GM18858 (cell line): ENCODE data around the gene DZANK1.
"Not testable (repeated sequence)": the region's sequence is repeated elsewhere in the genome, so short reads cannot be mapped to it uniquely, and the experiment has no call there.

Experiments used
- ATAC-seq: cut with Tn5 transposase; IDR thresholded peaks from one replicate; pipeline ENCODE4 v1.9.1; 2021; ENCODE audit not compliant: unreplicated experiment

Gene DZANK1

DNA sequence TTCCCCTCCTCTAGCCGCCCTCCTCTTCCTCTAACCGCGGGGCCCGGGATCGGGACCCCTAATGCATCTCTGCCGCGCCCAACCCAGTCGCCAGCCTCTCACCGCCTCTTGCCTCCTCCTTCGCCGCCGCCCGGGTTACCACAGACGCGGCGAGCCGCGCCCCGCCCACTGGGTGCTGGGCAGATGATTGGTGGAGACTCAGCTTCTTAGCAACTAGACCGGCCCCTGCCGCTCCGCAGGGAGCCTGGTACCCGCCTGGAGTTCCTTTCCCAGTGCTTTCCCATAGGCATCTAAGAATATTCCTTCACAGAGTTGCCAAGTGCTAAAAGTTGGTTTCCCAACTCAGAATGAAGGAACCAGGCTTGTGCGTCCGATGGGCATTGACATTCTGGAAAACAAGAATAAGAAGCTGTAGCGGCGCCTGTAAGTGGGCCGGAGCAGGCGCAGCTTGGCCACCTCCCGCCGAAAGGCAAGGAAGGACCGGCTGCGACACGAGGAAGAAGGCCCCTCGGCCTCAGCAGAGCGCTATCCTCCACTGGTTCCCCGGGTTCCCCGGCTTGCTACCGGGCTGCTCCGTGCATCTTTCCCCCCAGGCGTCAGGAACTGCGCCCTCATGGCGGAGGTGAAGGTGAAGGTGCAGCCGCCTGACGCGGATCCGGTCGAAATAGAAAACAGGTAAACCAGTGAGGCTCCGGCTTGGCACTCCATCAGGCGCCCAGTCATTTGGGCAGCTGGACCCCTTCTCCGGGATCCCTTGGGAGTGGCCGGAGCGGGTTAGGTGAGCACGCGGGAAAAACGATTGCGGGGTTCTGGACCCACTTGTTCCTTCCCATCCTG lies at the start of gene DZANK1, which contains the start of gene POLR3F:
TSS of gene DZANK1 (minus strand) at position 137 of the 837 bp plus-strand sequence. CDS start 1,672 bp downstream, outside the sequence.
TSS of gene POLR3F (plus strand) at position 497 of the 837 bp plus-strand sequence. CDS start at position 614, 117 bp downstream.
- peak; percentile 96 for ATAC-seq

DNA sequence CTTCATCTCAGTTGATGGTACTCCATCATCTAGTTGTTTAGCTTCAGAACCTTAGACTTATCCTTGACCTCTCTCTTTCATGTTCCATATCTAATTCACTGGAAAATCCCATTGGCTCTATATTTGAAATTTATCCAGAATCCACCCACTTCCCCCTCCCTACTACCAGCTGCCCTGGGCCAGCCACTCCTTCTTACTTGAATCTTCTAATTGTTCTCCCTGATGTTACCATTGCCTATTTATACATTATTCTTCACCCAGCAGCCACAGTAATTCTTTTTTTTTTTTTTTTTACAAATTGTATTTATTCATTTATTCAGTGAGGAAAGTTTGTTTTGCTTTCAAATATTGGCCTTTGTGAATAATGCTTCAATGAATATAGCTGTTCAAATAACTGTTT lies 49.1 kb upstream of the DZANK1 start:
- no peak for ATAC-seq

DNA sequence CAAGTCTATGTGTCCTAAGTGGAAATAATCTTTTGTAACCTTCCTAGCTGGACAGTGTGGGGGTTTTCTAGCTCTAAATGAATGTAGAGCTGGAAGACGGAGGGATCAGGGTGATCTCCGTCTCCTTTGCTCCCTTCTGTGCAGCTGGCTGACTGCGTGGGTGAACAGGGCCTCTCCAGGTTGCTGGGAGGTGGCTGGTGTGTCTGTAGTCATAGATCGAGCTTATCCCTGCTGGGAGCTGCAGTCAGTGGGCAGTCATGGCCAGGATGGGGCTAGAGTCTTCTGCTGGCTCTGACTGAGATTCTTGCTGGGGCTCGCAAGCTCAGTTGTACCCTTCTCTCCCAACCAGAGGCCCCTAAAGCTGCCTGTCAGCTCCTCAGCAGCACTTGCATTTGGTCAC lies 47.3 kb upstream of the DZANK1 start:
- ATAC-seq = no peak

DNA sequence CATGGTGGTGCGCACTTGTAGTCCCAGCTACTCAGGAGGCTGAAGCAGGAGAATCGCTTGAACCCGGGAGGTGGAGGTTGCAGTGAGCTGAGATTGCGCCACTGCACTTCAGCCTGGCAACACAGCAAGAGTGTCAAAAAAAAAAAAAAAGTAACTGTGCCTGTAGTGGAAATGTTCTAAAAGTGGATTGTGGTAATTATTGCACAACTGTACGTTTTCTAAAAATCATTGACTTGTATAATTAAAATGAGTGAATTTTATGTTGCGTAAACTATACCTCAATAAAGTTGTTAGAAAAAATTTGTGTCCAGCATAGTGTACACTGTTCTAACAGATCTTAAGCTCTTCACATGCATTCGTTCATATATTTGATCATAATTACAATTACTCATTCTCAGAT lies 46.4 kb upstream of the DZANK1 start:
- no peak for ATAC-seq

DNA sequence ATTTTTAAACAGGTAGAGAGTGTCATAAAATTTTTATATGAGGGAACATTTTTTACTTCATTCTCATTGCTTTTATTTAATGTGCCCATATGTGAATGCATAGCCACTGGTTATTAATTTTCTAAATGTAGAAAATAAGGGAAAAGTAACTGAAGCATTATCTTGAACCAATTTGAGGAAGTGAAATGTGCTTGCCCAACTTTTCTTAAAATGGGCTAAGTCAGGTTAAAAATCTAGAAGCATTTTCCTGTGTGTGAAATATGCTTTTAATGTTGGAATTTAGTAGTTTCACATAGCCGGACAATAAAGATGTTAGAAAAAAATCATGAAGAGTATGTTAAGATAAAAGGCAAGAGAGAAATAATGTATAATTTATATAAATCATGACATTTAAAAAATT lies 44.7 kb upstream of the DZANK1 start:
- no peak for ATAC-seq

DNA sequence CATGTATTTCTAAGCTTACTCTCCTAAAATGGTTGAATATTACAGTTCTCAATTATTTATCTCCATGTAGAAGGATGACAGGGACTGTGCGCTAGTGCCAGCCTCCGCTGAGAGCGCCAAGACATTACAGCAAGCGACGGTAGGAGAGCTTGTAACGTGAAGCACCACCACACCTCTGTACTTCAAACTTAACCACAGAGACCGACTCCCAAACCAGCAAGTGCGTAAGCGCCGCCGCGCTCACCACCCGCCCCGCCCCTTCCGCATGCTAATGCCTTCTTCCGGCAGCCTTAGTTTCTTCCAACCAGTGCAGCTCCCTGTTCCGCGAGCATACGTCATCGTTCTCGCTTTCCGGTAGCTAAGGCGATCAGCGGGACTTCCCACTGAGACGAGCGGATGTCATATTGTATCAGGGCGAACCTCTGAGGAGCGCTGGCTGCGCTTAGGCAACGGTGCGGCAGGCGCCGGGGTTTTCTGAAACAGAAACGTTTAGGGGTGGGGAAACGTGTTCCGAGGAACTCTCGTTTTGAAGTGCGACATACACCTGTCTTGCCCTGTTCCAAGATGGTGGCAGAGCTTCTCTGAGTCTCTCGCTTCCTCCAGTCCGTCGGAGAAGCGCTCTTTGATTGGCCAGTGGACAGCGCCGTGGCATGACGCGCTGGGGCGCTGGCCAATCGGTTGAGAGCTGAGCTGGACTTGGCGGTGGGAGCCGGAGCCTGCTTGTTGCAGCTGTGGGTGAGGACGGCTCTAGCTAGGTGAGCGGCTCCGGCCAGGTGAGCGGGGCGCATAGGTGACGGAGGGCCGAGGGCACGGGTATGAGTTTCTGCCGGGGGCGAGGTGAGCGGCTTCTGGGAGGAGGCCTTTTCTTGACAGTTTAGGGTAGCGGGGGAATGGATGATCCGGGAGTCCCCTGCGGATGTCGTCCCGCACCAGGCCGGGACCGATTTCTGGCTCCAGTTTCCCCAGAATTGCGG lies 40.7 kb upstream of the DZANK1 start, which contains the start of gene SEC23B:
TSS of gene SEC23B (plus strand) at position 723 of the 974 bp plus-strand sequence. CDS start 2,896 bp downstream, outside the sequence.
- peak; percentile 87 for ATAC-seq

DNA sequence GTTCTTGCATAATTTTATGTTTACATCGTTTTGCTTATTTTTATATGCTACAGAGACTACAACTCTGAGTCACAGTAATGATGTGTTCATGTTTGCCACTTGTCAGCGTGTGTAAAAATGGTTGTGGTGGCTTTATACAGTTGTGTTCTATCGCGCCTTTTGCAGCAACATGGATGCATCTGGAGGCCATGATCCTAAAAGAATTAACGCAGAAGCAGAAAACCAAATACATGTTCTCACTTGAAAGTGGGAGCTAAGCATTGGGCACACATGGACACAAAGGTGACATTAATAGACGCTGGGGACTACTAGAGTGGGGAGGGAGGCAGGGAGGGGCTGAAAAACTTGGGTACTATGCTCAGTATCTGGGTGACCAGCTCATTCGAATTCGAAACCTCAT lies 39.9 kb upstream of the DZANK1 start:
- no peak for ATAC-seq

DNA sequence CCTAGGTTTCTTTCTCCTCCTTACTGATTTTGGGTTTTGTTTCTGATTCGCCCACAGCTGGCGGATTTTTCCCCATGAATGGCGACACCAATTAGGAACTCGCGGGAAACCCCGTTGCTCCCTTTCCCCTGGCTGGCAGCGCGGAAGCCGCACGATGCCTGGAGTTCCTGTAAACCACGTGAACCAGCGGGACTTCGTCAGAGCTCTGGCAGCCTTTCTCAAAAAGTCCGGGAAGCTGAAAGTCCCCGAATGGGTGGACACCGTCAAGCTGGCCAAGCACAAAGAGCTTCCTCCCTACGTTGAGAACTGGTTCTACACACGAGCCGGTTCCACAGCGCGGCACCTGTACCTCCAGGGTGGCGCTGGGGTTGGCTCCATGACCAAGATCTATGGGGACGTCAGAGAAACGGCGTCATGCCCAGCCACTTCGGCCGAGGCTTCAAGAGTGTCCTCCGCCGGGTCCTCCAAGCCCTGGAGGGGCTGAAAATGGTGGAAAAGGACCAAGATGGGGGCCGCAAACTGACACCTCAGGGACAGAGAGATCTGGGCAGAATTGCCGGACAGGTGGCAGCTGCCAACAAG lies 37.7 kb upstream of the DZANK1 start:
- no peak for ATAC-seq

DNA sequence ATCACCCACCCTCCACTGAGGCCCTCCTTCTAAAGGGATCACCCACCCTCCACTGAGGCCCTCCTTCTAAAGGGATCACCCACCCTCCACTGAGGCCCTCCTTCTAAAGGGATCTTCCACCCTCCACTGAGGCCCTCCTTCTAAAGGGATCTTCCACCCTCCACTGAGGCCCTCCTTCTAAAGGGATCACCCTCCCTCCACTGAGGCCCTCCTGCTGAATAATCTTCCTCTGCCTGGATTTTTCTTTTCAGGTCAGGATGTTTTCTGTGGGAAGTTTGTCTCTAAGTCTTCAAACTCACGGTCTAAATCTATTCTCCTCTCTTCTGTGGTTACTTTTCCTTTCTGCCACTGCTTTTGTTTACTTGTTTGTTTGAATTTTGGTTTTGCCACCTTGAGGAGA lies 34.8 kb upstream of the DZANK1 start:
- ATAC-seq = not testable (repeated sequence)

DNA sequence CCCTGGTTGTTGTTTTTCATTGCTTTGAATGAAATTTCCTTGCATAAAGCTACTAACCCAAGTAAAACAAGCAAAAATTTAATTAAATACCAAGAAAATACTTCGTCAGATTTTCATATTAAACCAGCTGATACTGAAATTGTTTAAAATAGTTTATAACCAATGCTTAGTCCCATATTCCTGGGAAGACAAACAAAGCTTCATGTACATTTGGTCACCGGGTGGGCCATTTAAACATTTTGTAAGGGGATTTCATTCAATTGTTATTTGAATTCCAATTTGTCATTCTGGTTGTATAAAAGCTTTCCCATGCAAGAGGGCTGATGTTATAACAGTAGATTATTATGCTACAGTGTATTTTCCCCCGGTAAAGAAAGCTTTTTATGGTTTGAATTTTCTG lies 30.8 kb upstream of the DZANK1 start:
- no peak for ATAC-seq

DNA sequence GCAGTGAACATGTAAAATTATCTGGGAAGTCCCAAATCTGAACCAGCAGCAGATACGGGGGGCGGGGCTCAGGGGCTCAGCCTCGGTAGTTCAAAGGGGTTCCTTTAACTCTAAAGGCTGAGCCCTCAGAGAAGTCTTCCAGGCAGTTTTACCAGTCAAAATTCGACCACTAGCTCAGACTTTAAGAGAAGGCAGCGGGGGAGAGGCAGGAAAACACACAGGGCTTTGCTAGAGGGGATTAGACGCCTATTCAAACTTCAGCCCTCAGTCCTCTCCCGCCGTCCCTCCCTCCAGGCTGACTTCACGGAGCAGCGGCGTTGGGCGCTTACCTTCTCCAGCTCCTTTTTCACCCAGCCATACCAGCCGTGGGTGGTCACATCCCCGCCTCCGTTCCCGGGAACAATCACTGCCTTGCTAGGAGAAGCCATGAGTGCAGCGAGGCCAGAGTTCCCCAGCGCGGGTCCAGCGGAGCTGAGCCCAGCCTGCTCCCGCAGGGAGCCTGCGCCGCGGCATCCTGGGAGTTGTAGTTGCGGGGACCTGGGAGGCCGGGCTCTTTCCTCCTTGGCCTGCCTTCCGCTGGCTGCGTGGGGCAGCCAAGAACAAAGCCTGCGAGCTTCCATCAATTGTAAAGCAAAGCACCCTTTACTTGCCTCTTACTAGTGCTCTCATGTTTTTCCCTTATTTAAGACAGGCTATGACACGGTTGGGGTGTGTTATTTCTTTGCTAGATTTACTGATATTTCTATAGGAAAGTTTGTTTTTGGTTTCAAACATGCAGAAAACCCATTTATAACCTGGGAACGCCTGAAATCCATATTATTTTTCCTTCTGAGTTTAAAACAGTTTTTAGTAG lies 30.1 kb upstream of the DZANK1 start, which contains the start of gene RBBP9:
TSS of gene RBBP9 (minus strand) at position 486 of the 853 bp plus-strand sequence. CDS start at position 428, 58 bp downstream.
- peak; percentile 93 for ATAC-seq

DNA sequence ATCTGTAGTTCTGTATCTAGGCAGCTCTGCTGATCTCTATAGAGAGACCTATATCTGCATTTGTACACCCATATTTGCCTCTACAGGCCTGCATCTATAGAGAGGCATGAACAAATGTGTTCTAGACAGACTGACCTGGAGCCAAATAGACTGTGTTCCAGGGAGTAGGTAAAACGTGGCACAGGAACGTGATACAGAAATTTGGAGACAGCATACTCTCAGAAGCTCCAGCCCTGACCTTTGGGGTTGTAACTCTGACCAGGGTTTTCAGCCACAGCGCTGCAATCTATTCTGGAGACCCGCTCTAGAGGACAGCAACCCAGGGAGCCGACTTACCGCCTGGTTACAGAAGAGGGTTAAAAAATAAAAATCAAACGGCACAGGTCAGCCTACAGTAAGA lies 29.2 kb upstream of the DZANK1 start:
- no peak for ATAC-seq

DNA sequence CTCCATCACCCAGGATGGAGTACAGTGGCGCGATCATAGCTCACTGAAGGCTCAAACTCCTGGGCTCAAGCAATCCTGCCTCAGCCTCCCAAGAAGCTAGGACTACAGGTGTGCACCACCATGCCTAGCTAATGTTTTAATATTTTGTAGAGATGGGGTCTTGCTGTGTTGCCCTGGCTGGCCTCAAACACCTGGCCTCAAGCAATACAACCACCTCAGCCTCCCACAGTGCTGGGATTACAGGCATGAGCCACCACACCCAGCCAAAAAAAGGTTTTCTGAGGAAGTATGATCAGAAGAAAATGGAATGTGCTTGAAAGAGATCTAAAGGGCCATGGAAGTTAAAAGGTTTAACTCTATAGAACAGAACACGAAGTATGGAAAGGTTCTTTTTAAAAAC lies 21.5 kb upstream of the DZANK1 start:
- no peak for ATAC-seq

DNA sequence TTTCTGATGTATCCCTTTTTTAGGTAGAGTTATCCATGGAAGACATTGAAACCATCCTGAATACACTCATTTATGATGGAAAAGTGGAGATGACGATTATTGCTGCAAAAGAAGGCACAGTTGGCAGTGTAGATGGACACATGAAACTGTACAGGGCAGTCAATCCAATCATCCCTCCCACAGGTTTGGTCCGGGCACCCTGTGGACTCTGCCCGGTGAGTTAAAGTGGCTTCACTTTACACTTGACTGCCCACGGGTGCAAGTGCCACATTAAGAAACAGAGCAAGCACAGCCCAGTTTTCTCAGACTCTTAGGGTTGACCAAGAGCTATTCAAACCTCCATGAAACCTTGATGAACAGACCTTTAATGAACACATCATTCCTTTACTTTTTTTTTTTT lies 14.8 kb upstream of the DZANK1 start:
- no peak for ATAC-seq

DNA sequence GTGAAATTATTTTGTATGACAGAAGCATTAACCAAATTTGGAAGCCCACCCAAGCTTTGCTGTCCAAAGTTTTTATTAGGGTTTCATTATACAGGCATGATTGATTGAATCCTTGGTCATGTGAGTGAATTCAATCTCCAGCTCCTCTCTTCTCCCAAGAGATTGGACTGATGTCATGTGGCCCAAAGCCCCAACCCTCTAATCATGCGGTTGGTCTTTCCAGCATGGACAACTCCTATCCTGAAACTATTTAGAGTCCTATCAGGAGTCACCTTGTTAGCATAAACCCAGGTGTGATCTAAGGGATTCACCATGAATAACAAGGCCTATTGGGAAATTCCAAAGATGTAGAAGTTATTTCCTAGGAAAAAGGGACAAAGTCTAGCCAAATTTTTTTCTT lies 11.0 kb upstream of the DZANK1 start:
- ATAC-seq = no peak

DNA sequence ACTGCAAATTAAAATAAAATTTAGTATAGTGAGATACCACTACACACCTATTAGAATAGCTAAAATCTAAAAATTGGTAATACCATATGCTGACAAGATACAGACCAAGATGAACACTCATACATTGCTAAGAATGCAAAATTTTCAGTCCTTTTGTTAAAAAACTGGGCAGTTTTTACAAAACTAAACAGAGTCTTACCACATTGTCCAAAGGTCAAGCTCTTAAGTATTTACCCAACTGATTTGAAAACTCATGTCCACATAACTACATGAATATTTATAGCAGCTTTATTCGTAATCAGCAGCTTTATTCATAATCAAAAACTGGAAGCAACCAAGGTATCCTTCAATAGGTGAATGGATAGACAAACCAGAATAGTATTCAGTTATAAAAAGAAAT lies 10.4 kb upstream of the DZANK1 start:
- no peak for ATAC-seq

DNA sequence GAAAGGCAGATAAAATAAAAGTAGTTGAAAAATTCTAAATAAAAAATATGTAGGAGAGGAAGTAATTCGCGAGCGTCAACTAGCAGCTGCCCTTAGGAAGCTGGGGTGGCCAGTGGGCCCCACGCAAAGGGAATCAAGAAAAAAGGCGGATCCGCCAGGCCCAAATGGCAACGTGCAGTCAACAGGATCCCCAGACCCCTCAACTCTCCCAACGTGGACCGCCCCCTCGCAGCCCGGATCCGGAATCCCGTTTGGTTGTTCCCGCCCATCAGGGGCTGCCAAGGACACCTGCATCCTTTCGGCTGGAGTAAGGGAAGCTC lies 296 bp downstream of the DZANK1 start:
- ATAC-seq = no peak

DNA sequence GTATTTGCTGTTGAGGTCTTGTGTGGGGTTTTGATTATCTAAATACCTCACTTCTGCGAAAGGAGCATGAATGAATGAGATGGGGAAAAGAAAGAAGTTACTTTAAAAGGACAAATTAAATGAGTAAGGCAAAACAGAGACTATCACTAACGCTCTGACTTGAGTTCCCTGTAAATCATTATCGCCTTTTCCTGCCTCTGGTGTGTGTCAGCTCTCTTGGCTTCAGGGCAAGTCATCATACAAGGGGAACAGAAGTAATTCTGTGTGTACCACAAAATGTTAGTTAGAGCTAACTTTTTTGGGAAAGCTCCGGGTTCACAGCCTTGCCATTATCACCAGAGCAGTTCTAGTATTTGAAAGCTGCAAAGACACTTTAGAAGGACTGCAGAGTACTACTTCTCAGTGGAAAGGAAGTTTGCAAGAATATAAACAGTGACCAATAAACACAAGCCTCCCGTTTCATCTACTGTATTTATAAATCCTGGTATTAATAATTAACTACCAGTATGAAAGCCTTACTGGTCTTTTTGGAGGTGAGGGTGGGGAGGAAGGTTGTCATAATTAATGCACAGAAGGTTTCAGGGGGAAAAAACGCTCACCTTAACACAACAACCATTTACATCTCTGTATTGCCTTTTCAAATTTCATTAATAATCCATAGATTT lies 1.2 kb downstream of the DZANK1 start:
- ATAC-seq = no peak

DNA sequence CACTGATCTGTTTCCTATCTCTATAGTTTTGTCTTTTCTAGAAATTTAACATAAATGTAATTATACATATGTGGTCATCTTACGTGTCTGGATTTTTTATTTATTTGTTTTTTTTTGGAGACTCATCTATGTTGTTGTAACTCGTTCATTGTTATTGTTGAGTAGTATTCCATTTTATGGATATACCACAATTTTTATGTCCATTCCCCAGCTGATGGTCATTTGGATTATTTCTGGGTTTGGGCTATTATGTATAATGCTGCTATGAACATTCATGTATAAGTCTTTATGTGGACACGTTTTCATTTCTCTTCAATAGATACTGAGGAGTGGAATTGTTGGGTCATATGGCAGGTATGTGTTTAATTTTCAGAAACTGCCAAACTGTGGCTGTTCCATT lies 10.2 kb downstream of the DZANK1 start:
- no peak for ATAC-seq

DNA sequence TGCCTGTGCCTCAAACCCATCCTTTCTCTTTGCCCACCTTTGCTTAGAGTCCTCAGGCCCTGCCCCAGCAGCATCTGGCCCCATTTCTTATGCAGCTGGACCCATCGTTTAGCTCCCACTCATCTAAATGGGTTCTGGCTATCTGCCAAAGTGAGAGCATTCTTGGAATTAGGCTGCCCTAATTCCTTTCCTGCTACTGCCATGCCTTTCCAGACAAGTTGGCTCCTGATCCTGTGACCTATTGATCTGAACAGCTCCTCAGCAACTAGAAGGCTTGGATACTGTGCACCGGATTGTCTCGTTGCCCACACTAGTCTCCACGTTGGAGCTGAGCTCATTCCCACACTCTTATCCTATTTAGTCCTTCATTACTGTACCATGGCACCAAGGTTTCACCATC lies 22.9 kb downstream of the DZANK1 start:
- no peak for ATAC-seq
